ENCODE results near the gene CDH15. TPM values are rescaled to one million over a fixed set of nuclear protein-coding genes. Genes with fewer than 3 reads are reported as not detected.

CDH15 gene
- under 1 TPM in 1 of 3 donors, not detected in 2; 0.09 TPM for polyA plus RNA-seq

GRCh38 chr16:89171216-89172170 is at the start of gene CDH15:
CDH15 (plus strand) TSS chr16:89171748; CDS start chr16:89171832, 84 bp downstream.
- H3K27ac ChIP-seq (ENCODE audit: low read depth, low read length): no peak within 1 kb of the TSS
- WGBS, 3 donors: 6 to 7% (median 6%) methylated on average over 57 to 74 of the region's 74 CpGs

GRCh38 chr16:89122322-89122851 is 49.2 kb upstream of the CDH15 start:
- no peak overlapping the region for H3K27ac ChIP-seq (ENCODE audit: low read depth, low read length)
- WGBS, 3 donors: 47 to 87% (median 77%) methylated on average over 11 of the region's 11 CpGs

DNA sequence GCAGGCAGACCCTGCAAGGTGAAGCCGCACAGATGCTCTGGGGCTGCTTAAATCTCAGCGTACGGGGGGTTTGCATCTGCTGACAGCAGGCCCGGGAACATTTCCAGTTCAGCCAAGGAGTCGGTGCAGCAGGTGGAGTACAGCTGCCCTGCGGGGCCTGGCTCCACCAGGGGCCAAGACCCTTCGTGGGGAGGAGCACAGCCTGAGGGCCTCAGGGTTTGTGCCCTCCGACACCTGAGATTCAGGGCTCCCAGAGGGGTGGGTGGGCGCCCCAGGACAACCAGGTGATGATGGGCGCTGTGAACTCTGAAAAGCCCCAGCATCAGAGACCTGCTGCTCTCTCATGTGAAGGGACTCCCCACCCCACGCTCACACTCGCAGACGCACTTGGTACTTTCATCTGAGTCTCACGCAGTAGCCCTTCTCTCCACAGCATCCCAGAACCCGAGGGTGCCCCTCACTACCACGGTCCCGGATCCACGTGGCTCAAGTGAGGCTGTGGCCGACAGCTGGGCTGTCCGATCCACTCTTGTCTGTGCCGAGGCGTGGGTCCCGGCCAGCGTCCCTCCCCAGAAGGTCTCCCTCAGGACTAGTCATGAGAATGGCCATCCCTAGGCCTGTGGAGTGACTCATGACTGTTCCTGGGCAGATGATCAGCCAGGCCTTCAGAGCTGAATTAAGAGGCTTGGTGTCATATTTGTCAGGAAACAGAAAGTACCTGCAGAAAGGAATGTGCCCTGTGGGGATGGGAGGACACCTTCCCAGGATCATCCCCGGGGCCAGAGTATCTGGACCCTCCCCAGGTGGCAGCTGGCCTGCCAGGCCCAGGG is 48.3 kb upstream of the CDH15 start:
- H3K27ac ChIP-seq (ENCODE audit: low read depth, low read length): no peak overlapping the region
- WGBS, 3 donors: 86 to 89% (median 87%) methylated on average over 25 of the region's 25 CpGs

DNA sequence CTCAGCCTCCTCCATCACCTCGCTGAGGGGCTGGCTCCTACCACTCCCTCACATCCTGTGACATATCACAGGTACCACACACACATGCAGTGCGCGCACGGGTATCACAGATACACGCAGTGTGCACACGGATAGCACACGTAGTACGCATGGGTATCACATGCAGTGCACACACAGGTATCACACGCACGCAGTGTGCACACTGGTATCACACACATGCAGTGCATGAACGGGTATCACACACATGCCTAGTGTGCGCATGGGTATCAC is 47.8 kb upstream of the CDH15 start:
- 92 to 97% (median 96%) methylated on average over 12 of the region's 12 CpGs for WGBS, 3 donors
- no peak overlapping the region for H3K27ac ChIP-seq (ENCODE audit: low read depth, low read length)

- 97 to 100% (median 100%) methylated on average over 1 of the region's 1 CpG for WGBS, 3 donors
- no peak overlapping the region for H3K27ac ChIP-seq (ENCODE audit: low read depth, low read length)
These were observed 42.2 kb upstream of the CDH15 start for GRCh38 chr16:89129378-89129777.

GRCh38 chr16:89130448-89130847 is 41.1 kb upstream of the CDH15 start:
- H3K27ac ChIP-seq (ENCODE audit: low read depth, low read length): no peak overlapping the region
- 94 to 99% (median 98%) methylated on average over 5 of the region's 5 CpGs for WGBS, 3 donors

DNA sequence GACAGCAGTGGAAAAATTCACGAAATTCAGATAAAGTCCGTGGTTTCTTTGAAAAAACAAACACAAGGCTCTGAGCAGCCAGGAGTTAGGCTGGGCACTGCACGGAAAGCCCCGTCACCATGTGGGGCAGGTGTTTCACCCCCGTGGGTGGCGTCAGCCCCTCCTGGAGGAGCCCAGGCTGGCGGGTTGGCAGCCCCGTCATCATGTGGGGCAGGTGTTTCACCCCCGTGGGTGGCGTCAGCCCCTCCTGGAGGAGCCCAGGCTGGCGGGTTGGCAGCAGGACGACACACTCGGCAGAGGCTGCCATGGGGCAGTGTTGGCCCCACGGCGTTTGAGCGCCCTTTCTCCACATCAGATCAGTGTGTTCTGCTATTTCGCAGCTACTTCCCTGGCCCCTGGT is 39.8 kb upstream of the CDH15 start:
- WGBS, 3 donors: 89 to 96% (median 94%) methylated on average over 17 of the region's 17 CpGs
- no peak overlapping the region for H3K27ac ChIP-seq (ENCODE audit: low read depth, low read length)

DNA sequence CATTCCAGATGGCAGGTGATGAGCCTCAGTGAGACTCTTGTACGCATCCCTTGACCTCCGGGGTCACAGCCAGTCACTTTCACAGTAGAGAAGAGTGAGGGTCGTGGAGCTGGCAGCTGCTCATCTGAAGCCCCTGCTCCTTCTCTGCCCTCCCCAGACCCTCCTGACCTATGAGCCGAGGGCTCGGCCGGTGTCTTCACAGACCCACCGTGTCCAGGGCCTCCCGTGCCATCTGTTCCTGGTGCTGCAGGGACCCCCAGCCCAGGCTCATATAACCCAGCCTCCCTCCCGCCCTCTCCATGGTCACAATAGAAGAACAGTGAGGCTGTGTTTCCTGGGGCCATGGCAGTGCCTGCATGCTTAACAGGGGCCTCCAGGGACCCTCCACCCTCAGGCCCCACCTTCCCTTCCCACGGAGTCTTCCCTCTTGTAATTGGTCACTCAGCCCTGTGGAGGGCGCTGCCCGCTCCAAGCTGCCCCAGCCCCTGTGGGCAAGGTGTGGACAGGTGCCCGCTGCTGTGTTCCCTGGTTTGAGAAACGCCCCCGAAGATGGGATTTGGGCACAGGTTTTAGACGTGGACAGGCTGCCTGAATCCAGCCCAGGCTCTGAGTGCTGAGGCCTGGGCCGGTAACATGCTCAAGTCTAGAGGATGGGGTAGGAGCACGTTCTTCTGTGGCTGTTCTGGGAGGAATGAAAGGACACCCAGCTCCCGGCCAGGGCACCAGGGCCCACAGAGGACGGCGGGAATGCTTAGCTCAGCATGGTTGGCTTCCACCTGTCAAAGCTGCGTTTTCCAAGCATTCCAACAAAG is 39.1 kb upstream of the CDH15 start:
- WGBS, 3 donors: 95 to 96% (median 95%) methylated on average over 22 of the region's 22 CpGs
- H3K27ac ChIP-seq (ENCODE audit: low read depth, low read length): no peak overlapping the region

DNA sequence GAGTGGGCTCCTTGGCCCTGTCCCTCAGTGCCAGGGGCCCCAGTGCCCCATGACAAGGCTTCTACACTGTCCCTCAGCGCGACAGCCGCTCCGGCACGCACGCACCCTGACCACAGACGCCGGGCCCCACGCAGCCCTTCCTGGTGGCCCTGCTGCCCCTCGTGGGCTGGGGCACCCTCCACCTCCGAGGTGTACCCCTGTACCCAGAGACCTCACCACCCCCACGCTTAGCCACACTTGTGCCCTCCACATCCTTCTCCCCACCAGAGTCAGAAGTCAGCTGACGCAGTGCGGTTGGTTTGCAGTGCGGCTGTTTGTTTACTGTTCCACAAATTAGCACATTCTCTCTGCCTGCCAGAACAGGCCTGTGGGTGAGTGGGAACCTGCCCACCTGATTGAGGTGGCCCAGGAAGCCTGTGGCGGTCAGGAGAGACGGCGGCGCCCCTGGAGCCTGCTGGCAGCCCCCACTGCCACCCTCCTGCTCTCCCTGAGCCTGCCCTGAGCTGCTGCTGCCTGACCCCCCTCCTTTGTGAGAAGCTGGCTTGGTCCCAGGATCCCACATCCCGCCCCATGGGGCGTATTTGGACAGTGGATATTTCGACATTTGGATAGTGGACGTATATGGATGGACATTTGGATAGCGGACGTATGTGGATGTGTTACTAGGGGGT is 38.0 kb upstream of the CDH15 start:
- WGBS, 3 donors: 93 to 98% (median 93%) methylated on average over 20 to 25 of the region's 25 CpGs
- H3K27ac ChIP-seq (ENCODE audit: low read depth, low read length): no peak overlapping the region

DNA sequence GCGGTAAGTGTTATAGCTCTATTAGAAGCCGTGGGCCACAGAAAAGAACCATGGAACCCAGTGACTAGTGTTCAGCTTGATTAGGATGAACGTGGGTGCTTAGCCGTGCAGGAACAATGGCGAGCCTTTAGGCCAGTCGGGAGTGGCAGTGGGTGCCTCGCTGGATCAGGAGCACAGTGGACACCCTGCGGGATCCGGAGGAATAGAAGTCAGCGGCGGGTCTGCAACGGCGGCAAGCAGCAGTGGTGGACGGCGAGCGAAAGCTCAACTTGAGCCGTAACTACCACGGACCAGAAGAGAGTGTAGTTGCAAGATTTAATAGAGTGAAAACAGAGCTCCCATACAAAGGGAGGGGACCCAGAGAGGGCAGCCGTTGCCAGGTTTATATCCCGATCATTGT is 37.3 kb upstream of the CDH15 start:
- 95 to 97% (median 96%) methylated on average over 20 of the region's 20 CpGs for WGBS, 3 donors
- H3K27ac ChIP-seq (ENCODE audit: low read depth, low read length): no peak overlapping the region

DNA sequence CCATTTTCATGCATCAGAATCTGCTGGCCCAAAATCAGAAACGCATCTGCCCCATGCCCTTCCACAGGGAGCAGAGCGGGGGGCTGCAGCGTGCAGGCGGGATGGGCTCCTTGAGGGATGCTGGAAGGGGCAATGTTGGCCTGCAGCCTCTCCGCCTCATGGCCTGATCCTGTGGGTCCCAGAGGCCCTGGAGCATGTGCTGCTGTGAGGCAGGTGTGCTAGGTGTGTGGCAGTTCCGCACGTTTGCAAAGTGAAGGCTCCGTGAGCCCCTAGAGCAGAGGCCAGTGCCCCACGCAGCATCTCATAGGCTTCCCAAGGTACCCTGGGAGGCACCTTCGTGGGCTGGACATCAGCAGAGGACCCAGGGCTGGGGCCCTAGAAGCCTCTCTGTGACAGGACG is 36.4 kb upstream of the CDH15 start:
- WGBS, 3 donors: 91 to 97% (median 93%) methylated on average over 11 of the region's 11 CpGs
- no peak overlapping the region for H3K27ac ChIP-seq (ENCODE audit: low read depth, low read length)

DNA sequence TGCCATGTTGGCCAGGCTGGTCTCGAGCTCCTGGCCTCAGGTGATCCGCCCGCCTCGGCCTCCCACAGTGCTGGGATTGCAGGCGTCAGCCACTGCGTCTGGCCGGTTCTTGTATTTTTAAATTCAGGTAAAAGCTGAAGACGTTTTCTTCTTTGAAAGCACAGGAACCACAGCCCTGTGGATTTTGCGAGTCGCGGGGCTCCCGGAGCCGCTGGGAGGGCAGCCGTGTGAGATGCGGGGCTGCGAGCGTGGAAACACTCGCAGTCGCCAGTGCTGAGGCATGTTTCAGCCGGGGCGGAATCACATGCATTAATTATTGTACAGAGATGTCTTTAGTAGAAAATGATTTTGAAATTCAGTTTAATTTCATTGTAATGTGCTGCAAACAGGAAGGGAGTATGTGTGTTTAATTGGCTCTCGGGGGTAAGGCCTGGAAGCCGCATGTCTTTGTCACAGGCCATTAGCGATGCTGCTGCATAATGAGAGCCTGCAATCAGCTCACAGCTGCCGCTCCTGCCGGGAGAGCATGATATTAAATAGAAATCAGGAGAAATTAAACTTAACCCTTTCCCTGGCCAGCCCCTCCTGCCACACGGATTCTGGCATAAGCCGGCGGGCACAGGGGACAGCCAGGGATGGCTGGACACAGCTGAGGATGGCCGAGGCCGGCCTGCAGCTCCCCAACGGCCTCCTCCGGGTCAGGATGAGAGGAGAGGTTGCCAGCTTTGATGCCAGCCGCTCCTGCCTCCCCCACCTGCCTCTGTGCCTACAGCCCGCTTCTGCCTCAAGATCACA is 35.4 kb upstream of the CDH15 start:
- WGBS, 3 donors: 91 to 94% (median 93%) methylated on average over 35 of the region's 35 CpGs
- H3K27ac ChIP-seq (ENCODE audit: low read depth, low read length): no peak overlapping the region

DNA sequence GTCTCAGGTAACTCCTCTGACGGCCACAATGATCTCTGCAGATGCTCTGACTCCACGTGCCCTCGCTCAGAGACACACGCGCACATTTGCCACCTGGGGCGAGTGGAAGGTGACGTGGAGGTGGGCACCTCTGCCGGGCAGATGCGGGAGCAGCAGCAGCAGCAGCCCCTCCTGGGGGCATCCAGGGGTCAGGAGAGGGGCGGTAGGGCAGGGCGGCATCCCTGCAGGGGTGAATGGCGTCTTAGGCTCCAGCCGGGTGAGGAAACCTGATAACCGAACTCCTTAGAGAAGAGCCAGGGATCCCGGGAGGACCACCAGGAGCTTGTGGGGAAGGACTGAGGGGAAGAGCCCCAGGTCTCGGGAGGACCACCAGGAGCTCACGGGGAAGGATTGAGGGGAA is 34.6 kb upstream of the CDH15 start:
- no peak overlapping the region for H3K27ac ChIP-seq (ENCODE audit: low read depth, low read length)
- WGBS, 3 donors: 95 to 96% (median 96%) methylated on average over 17 of the region's 17 CpGs

- no peak overlapping the region for H3K27ac ChIP-seq (ENCODE audit: low read depth, low read length)
- WGBS, 3 donors: 92 to 96% (median 94%) methylated on average over 24 of the region's 24 CpGs
These were observed 33.7 kb upstream of the CDH15 start for GRCh38 chr16:89137666-89138512.

GRCh38 chr16:89138513-89138795 is 33.1 kb upstream of the CDH15 start:
- 94 to 98% (median 95%) methylated on average over 7 of the region's 7 CpGs for WGBS, 3 donors
- H3K27ac ChIP-seq (ENCODE audit: low read depth, low read length): no peak overlapping the region

DNA sequence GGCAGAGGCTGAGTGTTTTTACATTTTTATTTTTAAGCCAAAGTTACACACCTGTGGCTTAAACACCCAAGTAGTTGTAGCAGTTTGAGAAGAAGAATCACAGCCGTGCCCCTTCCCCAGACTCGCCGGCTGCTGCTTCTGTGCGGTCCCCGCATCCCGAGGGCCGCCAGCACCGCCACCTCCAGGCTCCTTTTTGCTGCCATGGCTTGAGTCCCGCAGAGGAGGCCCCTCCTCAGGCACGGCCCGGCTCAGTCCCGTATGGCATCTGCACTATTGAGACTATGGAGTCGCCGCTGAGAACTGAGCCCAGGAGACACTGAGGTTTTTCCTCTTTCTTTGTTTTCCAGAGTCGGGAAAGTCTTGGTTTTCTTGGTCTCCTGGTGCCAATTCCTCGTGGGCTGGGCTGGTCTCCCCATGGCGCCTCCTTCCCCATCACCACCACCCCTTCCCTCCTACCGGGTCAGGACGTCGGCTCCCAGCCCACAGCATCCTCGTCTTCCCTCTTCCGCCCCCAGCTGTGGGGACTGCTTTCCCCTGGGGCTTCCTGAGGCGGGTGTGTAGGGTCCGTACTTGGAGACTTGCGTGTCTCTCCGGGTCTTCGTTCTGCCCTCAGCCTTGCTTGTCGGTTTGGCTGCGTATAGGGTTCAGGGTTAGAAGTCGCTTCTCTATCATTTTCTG is 32.6 kb upstream of the CDH15 start:
- WGBS, 3 donors: 86 to 94% (median 91%) methylated on average over 30 of the region's 30 CpGs
- no peak overlapping the region for H3K27ac ChIP-seq (ENCODE audit: low read depth, low read length)

Measured in adipose tissue (tissue), 3 donors.